Measurements from ENCODE around the gene WASF3.

The WASF3 gene

DNA sequence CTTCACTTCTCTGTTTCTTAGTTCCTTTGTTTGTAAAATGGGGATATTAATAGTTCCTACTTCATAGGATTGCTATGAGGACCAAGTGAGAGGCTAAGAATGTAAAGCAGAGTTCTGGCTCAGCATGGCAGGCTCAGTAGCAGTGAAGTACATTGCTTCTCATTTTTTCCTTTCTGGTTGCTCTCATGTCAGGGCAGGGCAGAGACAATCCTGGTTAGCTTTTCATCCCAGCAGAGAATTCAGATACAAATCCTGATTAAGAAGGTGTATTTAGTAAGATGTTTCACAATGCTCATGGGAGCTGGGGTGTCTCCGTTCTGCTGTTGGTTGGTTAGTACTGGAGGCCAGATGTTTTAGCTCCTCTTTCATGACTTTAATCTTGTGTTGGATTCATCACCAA lies 42.9 kb downstream of the WASF3 start:
- in situ Hi-C loops (cut with HindIII; ENCODE audit: low pct_unique_long_range_greater_than_20kb, low sequenced_read_pairs): no loop called here
- no peak for TF ChIP-seq JUND (IDR thresholded peaks at IDR 0.05; ENCODE audit: low read depth)
- no peak for DNase-seq (ENCODE audit: low read depth in 1 of 2, low spot score in 1 of 2)

DNA sequence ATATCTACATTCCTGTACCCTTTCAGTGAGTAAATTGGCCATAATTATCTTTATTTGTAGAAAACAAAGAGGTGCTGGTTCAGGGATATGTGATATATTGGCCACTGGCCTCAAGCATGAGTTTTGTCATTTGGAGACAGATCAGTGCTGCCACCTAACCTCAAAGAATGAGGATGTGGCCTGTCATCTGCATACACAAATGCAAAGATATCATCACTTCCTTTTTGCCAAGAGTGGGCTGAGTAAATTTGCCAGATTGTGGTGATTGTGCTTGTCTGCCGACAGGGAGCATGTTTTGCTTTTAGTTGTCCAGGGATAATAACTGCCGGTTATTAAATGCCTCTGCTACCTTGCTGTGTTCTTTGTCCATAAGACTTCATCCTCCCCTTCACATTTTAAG lies 44.2 kb downstream of the WASF3 start:
- in situ Hi-C loops (cut with HindIII; ENCODE audit: low pct_unique_long_range_greater_than_20kb, low sequenced_read_pairs): no loop called here
- DNase-seq (ENCODE audit: low read depth in 1 of 2, low spot score in 1 of 2): peak in 1 of 2 experiments; percentile 57
- no peak for TF ChIP-seq JUND (IDR thresholded peaks at IDR 0.05; ENCODE audit: low read depth)

DNA sequence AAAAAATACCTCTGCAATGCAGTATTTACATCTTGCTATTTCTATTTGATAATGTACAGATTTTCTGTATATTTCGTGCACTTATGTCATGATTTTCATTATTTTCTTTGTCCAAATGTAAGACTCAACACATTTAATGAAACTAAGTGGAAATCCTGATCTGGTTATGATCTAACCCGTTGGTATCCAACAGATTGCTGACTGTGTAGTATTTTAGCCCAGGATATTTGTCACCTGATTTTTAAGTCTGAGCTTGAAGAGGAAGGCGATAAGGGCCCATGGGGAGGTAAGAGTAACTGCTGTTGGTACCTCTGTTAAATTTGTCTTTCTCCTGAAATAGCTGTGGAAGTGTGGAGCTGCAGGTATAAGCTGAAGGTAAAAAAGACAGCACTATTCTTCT lies 45.3 kb downstream of the WASF3 start:
- in situ Hi-C loops (cut with HindIII; ENCODE audit: low pct_unique_long_range_greater_than_20kb, low sequenced_read_pairs): no loop called here
- TF ChIP-seq JUND (IDR thresholded peaks at IDR 0.05; ENCODE audit: low read depth): no peak
- no peak for DNase-seq (ENCODE audit: low read depth in 1 of 2, low spot score in 1 of 2)

DNA sequence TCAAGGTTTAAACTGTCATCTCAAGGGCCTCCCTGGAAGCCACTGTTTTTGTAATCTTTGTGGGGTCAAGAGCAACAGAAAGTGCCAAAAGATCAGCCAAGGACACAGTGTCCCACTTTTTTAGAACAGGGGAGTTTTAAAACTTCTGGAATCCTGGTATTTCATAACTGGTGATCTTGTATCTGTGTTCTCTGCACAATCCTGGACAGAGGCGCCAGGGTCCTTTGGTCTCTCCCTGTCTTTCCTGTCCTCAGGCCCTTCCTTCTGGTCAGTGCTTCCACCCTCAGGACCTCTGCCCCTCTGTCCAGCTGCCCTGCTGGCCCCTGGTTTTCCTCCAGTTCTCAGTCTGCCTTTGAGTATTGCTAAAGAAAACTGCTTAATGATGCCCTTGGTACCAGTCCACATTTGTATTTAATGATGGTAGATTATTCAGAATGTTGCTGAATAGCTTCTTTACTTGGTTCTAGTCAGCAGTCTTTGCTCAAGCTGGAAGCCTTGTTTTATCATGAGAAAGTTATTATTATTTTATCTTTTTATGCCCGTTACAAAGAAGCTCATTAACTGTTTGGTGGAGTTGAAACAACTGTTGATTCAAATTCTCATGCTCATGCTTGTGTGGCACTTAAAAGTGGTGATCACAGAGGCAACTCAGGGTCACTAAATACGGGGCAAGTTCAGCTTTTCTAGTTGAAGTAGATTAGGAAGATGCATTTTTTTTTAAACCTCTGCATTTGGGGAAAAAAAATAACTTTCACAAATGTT lies 47.5 kb downstream of the WASF3 start:
- no peak for TF ChIP-seq JUND (IDR thresholded peaks at IDR 0.05; ENCODE audit: low read depth)
- in situ Hi-C loops (cut with HindIII; ENCODE audit: low pct_unique_long_range_greater_than_20kb, low sequenced_read_pairs): no loop called here
- no peak for DNase-seq (ENCODE audit: low read depth in 1 of 2, low spot score in 1 of 2)

DNA sequence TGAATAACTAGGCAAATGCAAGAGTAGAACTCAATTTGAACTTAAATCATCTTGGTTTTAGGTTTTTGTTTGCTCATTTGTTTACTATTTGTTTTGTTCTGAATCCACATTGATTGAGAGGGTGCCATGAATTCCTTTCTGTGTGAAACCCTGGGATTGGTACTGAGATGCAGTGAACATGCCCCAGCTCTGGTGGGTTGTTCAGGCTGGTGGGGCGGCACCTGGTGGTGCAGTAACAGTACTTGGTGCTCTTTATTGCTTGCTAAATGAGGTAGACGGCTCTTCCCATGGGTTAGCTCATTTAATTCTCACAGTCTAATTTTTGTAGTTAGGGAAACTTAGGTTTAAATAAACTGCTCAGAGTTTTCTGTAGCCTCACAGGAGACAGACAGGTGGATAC lies 48.4 kb downstream of the WASF3 start:
- in situ Hi-C loops (cut with HindIII; ENCODE audit: low pct_unique_long_range_greater_than_20kb, low sequenced_read_pairs): no loop called here
- no peak for TF ChIP-seq JUND (IDR thresholded peaks at IDR 0.05; ENCODE audit: low read depth)
- DNase-seq (ENCODE audit: low read depth in 1 of 2, low spot score in 1 of 2): peak in 1 of 2 experiments; percentile 58

DNA sequence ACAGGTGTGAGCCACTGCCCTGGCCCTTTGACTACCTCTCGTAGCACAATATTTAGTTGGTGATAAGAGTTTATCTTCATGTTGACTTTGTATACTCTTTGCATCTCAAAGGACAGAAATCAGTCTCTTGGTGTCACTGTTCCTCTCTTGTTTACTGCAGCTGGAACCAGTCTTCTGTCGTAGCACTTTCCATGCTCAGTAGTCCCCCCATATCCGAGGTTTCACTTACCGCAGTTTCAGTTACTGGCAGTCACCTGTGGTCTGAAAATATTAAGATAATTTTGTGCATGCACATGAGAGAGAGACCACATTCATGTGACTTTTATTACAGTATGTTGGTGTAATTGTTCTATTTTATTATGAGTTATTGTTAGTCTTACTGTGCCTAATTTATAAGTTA lies 49.1 kb downstream of the WASF3 start:
- in situ Hi-C loops (cut with HindIII; ENCODE audit: low pct_unique_long_range_greater_than_20kb, low sequenced_read_pairs): no loop called here
- no peak for TF ChIP-seq JUND (IDR thresholded peaks at IDR 0.05; ENCODE audit: low read depth)
- DNase-seq (ENCODE audit: low read depth in 1 of 2, low spot score in 1 of 2): no peak

DNA sequence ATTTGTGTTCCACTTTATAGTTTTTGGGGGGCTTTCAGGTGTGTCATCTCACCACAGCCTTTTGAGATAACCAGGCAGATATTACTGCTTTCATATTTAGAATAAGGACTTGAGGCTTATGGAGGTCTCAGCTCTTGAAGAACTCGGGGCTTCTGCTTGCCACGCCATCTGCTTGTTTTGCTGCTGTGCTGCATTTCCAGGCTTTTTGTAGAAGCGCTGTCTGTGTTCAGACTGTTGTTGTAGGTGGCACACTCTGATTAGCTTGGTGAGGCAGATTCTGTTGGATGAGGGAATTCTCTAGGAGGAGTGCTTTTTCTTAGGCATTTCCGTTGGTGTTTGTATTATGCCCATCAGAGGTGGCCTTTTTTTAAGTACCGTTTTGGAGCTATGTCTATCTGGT lies 57.2 kb downstream of the WASF3 start:
- in situ Hi-C loops (cut with HindIII; ENCODE audit: low pct_unique_long_range_greater_than_20kb, low sequenced_read_pairs): no loop called here

DNA sequence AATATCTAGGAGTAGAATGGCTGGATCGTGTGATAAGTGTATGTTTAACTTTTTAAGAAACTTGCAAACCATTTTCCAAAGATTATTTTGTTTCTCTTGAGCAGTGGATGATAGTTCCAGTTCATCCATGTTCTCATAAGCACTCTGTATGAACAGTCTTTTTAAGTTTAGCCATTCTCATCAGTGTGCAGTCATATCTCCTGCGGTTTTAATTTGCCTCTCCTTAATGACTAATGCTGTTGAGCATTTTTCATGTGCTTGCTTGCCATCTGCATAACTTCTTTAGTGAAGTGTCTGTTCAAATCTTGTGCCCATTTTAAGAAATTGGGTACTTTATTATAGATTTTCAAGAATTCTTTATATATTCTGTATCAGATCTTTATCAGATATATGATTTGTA lies 58.6 kb downstream of the WASF3 start:
- in situ Hi-C loops (cut with HindIII; ENCODE audit: low pct_unique_long_range_greater_than_20kb, low sequenced_read_pairs): no loop called here
- DNase-seq (ENCODE audit: low read depth in 1 of 2, low spot score in 1 of 2): no peak
- no peak for TF ChIP-seq JUND (IDR thresholded peaks at IDR 0.05; ENCODE audit: low read depth)

More for the DNA sequence above, 57.2 kb downstream of the WASF3 start:
- no peak for DNase-seq (ENCODE audit: low read depth in 1 of 2, low spot score in 1 of 2)
- TF ChIP-seq JUND (IDR thresholded peaks at IDR 0.05; ENCODE audit: low read depth): no peak

DNA sequence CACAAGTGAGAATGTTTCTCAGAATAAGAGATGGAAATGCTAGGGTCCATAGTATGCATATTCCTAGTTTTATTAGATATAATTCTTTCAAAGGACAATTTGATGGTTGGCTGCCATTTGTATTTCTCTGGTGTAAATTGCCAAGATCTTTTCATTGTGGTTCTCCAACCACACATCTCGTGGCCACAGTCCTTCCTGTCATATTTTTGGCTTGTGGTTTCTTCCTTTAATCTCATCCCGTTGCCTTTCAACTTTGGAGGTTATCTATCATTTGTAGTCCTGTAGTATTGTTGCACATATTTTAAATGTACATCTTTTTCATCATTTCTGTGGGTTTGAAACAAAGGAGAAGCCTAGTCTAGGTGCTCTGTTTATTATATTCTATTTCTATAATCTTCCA lies 61.2 kb downstream of the WASF3 start:
- in situ Hi-C loops (cut with HindIII; ENCODE audit: low pct_unique_long_range_greater_than_20kb, low sequenced_read_pairs): no loop called here
- no peak for DNase-seq (ENCODE audit: low read depth in 1 of 2, low spot score in 1 of 2)
- no peak for TF ChIP-seq JUND (IDR thresholded peaks at IDR 0.05; ENCODE audit: low read depth)

DNA sequence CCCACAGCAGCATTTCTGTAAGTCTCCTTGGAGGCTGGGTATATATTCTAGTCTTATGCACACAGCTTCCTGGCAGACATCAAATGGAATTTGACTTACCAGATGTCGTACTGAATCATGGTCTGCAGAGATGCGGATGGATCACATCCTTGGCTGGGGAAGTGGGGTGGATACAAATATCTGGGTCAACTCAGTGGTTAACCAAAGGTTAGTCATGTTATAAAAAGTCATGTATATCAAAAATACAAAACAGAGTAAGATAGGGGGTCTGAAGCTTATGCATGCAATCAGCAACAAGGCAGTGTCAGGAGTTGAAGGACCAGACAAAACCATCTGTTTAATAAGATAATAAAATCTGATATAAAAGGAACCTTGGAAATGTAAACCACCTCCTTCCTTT lies 61.9 kb downstream of the WASF3 start:
- TF ChIP-seq JUND (IDR thresholded peaks at IDR 0.05; ENCODE audit: low read depth): no peak
- no peak for DNase-seq (ENCODE audit: low read depth in 1 of 2, low spot score in 1 of 2)
- in situ Hi-C loops (cut with HindIII; ENCODE audit: low pct_unique_long_range_greater_than_20kb, low sequenced_read_pairs): no loop called here

DNA sequence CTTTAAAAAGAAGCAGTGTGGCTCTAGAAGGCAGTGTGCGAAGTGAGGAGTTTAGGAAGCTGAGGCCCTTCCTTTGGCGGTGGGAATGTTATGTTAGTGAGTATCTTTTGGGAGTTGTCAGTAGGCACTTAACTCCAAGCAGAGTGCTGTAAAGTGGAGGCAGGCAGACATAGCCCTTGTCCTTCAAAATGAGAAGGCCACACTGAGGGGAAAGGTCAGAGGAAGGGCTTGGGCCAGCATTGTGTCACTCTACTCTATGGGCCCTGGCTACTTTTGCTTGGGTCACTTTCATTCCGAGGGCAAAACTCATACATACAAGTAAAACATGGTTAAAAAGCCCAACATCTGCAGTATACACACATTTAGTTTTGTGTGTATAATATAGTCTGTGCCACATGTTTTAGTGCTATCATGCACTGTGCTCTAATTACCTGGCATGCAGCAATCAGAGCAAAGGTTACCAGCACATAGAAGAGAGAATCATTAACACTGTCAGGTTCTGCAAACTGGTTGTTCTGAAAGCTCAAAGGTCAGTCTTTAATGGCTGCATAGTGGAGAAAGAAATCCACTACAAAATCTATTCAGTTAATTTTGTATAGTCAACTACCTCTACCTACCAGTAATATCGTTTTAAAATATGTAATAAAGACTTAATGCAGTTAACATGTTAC lies 64.4 kb downstream of the WASF3 start:
- no peak for TF ChIP-seq JUND (IDR thresholded peaks at IDR 0.05; ENCODE audit: low read depth)
- DNase-seq (ENCODE audit: low read depth in 1 of 2, low spot score in 1 of 2): no peak
- in situ Hi-C loops (cut with HindIII; ENCODE audit: low pct_unique_long_range_greater_than_20kb, low sequenced_read_pairs): no loop called here

DNA sequence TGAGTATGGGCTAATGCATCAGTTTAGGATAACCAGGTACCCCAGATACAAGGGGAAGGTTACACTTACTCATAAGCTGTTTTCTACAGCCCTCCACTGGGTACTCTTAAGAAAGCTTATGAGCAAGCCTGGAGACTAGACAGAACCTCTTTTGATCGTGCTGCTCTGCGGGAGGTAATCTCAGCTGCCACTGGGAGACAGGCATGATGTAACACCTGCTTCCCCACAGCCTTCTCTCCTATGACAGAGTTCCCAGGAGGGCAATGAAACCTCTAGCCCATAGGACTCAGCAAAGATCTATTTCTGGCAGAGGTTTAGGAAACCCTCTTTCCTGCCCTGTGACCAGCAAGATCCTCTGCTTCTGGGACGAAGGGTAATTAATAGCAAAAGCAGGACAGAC lies 65.6 kb downstream of the WASF3 start:
- no peak for DNase-seq (ENCODE audit: low read depth in 1 of 2, low spot score in 1 of 2)
- no peak for TF ChIP-seq JUND (IDR thresholded peaks at IDR 0.05; ENCODE audit: low read depth)
- in situ Hi-C loops (cut with HindIII; ENCODE audit: low pct_unique_long_range_greater_than_20kb, low sequenced_read_pairs): no loop called here

DNA sequence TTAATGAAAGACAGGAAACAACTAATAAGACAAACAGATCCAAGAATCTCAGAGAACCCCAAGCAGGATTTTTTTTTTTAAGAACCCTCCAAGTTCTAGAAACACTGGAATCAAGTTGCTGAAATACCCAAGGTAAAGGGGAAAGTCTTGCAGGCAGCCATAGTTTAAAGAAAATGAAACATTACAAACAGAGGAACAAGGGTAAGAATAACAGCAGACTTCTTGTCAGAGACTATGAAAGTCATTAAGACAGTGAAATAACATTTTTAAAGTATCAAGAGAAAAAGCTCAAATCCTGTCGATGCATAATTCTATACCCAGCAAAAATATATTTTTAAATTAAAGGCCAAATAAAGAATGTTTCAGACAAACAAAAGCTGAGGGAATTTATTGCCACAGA lies 67.1 kb downstream of the WASF3 start:
- in situ Hi-C loops (cut with HindIII; ENCODE audit: low pct_unique_long_range_greater_than_20kb, low sequenced_read_pairs): no loop called here
- DNase-seq (ENCODE audit: low read depth in 1 of 2, low spot score in 1 of 2): no peak
- no peak for TF ChIP-seq JUND (IDR thresholded peaks at IDR 0.05; ENCODE audit: low read depth)

Measured in T47D (cell line).